ENCODE data around the gene MIPEP.

MIPEP gene

GRCh38 chr13:23715092-23715761 is 174.0 kb downstream of the MIPEP start:
- no peak for DNase-seq (ENCODE audit: low read depth)

- DNase-seq (ENCODE audit: low read depth): no peak
Measured at GRCh38 chr13:23714672-23715071, 174.5 kb downstream of the MIPEP start.

- DNase-seq (ENCODE audit: low read depth): no peak
Measured at GRCh38 chr13:23711355-23711754, 177.8 kb downstream of the MIPEP start.

GRCh38 chr13:23710366-23710765 is 178.8 kb downstream of the MIPEP start:
- no peak for DNase-seq (ENCODE audit: low read depth)

GRCh38 chr13:23709536-23709935 is 179.7 kb downstream of the MIPEP start:
- no peak for DNase-seq (ENCODE audit: low read depth)

GRCh38 chr13:23707674-23708073 is 181.5 kb downstream of the MIPEP start:
- DNase-seq (ENCODE audit: low read depth): no peak

- no peak for DNase-seq (ENCODE audit: low read depth)
Measured at GRCh38 chr13:23705583-23705982, 183.6 kb downstream of the MIPEP start.

GRCh38 chr13:23703246-23703860 is 185.8 kb downstream of the MIPEP start:
- no peak for DNase-seq (ENCODE audit: low read depth)

GRCh38 chr13:23701636-23702035 is 187.6 kb downstream of the MIPEP start:
- DNase-seq (ENCODE audit: low read depth): peak; percentile 42

GRCh38 chr13:23701186-23701585 is 188.0 kb downstream of the MIPEP start:
- no peak for DNase-seq (ENCODE audit: low read depth)

- DNase-seq (ENCODE audit: low read depth): no peak
Measured at GRCh38 chr13:23699271-23699670, 189.9 kb downstream of the MIPEP start.

- no peak for DNase-seq (ENCODE audit: low read depth)
Measured at GRCh38 chr13:23697772-23698313, 191.4 kb downstream of the MIPEP start.

- no peak for DNase-seq (ENCODE audit: low read depth)
Measured at GRCh38 chr13:23696610-23697009, 192.6 kb downstream of the MIPEP start.

GRCh38 chr13:23695711-23696464 is 193.3 kb downstream of the MIPEP start:
- no peak for DNase-seq (ENCODE audit: low read depth)

- DNase-seq (ENCODE audit: low read depth): no peak
Measured at GRCh38 chr13:23695196-23695595, 194.0 kb downstream of the MIPEP start.

GRCh38 chr13:23692816-23693215 is 196.4 kb downstream of the MIPEP start:
- no peak for DNase-seq (ENCODE audit: low read depth)

- DNase-seq (ENCODE audit: low read depth): no peak
Measured at GRCh38 chr13:23690668-23691067, 198.5 kb downstream of the MIPEP start.

GRCh38 chr13:23688336-23688735 is 200.9 kb downstream of the MIPEP start:
- DNase-seq (ENCODE audit: low read depth): no peak

GRCh38 chr13:23687614-23688013 is 201.6 kb downstream of the MIPEP start:
- no peak for DNase-seq (ENCODE audit: low read depth)

- no peak for DNase-seq (ENCODE audit: low read depth)
Measured at GRCh38 chr13:23686948-23687347, 202.3 kb downstream of the MIPEP start.

- no peak for DNase-seq (ENCODE audit: low read depth)
Measured at GRCh38 chr13:23685416-23685815, 203.8 kb downstream of the MIPEP start.

- no peak for DNase-seq (ENCODE audit: low read depth)
Measured at GRCh38 chr13:23684647-23685046, 204.6 kb downstream of the MIPEP start.

- no peak for DNase-seq (ENCODE audit: low read depth)
Measured at GRCh38 chr13:23683084-23683483, 206.1 kb downstream of the MIPEP start.

All from HS-27A (cell line).